Subcutaneous adipose tissue (tissue), 4 donors: ENCODE data around the gene PHOX2B. TPM values are rescaled to one million over a fixed set of nuclear protein-coding genes. Genes with fewer than 3 reads are reported as not detected.

Source experiments
- CTCF ChIP-seq: fragments of 450-650 bp; IDR thresholded peaks from one replicate; pipeline ENCODE4 v1.5.1; 2016; ENCODE audit warnings: low read depth, mild to moderate bottlenecking, control low read depth, antibody characterized with exemption, moderate library complexity
- total RNA-seq, 4 donors: library from RNA; depleted of rRNA; stranded (reverse); fragments of >200 nt; gene quantifications; one replicate each; pipeline ENCODE4 v1.1.0, GENCODE V29; 2016

The PHOX2B gene
- not detected for total RNA-seq

GRCh38 chr4:41748571-41749475 is at the start of gene PHOX2B:
TSS of gene PHOX2B (minus strand) at chr4:41748725. CDS start at chr4:41748610, 115 bp downstream.
- no peak for TF ChIP-seq CTCF

GRCh38 chr4:41797260-41797659 is 48.7 kb upstream of the PHOX2B start:
- no peak for TF ChIP-seq CTCF

GRCh38 chr4:41796545-41797210 is 48.2 kb upstream of the PHOX2B start:
- TF ChIP-seq CTCF = no peak

GRCh38 chr4:41795796-41796385 is 47.4 kb upstream of the PHOX2B start:
- no peak for TF ChIP-seq CTCF

GRCh38 chr4:41792166-41792565 is 43.6 kb upstream of the PHOX2B start:
- TF ChIP-seq CTCF = no peak

- no peak for TF ChIP-seq CTCF
These were observed 43.0 kb upstream of the PHOX2B start for GRCh38 chr4:41791557-41791956.

- no peak for TF ChIP-seq CTCF
These were observed 39.4 kb upstream of the PHOX2B start for GRCh38 chr4:41787931-41788330.
